ENCODE measurements around the gene TBCD.

TBCD gene

DNA sequence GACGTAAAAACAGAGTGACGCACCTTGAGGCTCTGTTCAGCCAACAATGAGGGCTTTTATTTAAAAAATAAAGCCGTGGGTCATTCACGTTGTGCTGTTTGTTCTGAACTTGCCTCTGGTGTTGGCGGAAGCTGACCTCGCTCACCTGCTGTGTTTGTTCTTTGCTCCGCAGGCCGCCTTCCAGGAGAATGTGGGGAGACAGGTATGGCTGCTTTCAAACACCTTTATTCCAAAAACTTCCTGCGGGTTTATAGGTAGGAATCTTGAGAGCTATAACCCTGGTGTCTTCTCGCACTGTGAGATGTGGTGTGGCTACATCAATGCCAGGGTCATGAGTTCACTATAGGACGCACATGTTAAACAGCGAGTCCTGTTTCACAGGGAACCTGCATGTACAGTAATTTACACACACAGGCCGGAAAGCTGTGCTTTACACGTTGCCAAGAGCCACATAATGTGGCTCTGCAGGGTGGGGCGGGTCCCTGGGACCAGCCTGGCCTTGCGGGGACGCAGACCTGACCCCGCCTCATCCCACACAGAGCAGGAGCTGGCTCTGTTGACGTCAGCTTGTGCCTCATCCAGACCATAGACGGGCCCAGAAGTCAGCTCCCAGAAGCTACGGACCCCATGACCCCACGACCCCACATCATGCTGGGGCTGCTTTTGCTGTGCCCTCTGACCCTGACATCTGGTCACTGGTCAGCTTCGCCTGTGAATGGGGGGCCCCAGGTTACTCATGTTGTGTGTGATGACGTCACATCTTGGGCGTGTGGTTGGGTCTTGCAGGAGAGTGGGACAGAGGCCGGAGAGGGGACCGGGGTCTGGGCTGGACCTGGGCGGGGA, 137.9 kb downstream of the TBCD start:
- DNase-seq: no peak

DNA sequence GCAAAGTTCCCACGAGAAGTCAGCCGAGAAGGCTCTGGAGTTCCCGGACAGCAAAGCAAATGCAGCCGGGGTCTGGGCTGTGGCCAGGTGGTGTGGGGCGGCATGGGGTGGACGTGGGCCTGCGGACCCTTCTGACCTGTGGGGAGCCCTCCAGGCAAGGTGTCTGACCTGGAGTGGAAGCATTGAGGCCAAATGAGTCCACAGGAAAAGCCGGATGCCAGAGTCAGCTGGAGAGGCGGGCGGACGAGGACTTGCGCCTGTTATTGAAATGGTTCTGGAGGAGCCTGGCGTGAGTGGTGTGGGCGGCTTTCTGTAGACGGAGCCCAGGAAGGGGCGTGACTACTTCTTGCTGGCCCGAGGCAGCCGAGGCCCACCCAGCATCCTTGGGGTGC, 138.5 kb downstream of the TBCD start:
- DNase-seq: no peak

DNA sequence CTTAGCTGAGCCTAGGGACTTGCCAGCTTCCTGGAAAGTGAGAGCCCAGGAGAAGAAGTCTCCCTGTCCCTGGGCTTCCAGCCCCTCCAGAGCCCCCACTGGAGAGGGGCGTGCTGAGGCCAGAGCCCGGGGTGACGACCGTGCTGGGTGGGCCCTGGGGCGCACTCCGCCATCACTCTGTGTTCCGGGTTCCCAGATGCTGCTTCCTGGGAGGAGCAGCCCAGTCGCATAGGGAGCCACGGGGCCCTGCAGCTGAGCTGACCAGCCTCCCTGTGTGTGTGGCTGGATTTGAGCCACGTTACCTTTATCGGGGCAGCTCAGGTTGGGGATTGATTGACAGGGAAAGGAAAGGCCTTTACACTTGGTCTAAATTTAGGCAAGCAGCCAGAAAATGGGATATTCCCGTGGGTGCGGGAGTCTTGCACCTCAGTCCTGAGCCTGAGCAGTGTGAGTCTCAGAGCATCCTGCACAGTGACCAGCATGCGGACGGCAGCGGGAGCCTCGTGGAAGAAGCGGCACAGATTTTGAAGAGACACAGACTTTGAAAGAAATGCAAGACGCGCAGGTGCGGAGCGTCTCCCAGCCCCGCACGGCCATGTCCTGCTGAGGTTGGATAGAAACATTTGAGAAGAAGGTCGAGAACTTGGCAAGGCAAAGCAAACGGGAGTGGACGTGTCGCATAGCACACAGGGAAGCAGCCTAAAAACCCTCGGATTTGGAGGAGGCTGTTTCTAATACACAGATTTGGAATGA, 139.2 kb downstream of the TBCD start:
- no peak for DNase-seq

DNA sequence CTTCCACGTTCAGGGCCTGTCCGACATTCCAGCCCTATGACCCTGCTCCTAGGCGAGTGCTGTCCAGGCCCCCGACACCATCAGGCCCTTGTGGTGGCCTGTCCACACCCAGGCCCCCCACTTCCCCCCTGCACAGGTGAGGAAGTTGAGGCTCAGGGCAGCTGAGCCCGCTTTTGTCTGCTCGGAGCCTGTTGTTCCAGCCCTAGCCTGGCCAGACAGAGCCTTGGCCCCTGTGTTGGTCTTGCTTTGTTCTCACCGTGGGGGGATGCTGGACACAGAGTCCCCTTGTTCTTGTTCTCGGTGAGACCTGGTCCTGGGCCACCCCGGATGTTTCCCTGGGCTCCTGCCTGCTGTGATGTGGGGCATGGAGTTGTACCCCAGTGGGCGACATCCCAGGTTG, 140.0 kb downstream of the TBCD start:
- DNase-seq: no peak

DNA sequence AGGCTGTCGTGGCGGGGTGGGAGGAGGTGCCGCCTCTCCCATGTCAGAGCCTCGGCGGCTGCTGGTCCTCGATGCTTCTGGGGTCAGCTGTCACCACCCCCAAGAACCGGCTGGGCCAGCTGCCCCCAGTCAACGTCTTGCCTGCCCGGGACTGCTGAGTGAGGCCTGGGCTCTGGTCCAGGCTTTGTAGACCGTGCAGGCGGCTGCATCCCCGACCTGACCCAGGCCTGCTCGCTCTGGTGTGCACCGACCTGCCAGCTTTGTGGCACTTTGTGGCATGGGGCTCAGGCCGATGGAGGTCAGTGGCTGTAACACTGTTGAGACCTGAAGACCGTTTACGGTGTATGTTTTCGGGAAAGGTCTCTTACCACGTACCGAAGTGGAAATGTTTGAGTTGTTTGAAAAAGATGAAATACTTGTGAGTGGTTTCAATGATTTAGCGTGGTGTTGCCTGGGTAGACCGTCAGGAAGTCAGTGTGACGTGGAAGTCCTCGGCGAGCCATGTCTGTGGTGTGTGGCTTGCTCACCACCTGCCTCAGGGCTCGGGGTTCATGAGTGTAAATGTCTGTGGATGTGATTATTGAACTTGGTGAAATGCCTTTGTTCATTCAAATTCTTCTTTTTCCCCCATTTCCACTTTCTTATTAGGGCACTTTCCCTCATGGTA, 141.2 kb downstream of the TBCD start:
- peak; percentile 76 for DNase-seq

DNA sequence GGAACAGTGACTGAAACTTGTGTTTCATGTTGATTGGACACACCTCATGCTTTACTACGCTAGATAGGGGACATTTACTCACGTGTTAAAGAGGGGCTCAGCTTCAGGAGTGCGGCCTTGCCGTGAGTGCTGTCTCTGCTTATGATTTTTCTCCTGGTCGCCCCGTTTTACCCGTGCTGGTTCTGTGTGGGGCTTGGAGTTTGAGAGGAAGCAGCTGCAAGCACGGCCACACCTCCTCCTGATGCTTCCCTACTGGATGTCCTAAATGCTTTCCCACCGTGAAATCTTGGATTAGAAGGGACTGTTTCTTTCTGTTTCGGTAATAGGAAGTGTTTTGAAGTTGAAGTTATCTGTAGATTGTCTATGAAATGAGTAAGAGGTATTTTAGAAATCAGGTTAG, 141.9 kb downstream of the TBCD start:
- DNase-seq: no peak

DNA sequence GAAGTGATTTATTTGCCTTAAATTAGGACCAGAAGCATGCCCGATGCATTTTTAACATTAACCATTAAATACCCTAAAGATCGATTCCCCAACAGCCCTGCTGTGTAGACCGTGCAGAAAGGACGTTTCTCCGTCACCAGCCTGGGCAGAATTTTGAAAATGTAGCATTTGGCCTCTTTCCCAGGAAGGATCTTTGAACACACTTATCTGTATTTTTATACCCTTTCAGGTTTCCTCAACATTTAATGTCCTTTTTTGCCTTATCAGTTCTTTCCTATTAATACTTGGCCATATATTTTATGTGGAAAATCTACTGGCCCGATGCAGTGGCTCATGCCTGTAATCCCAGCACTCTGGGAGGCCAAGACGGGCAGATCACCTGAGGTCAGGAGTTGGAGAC, 142.5 kb downstream of the TBCD start:
- no peak for DNase-seq

DNA sequence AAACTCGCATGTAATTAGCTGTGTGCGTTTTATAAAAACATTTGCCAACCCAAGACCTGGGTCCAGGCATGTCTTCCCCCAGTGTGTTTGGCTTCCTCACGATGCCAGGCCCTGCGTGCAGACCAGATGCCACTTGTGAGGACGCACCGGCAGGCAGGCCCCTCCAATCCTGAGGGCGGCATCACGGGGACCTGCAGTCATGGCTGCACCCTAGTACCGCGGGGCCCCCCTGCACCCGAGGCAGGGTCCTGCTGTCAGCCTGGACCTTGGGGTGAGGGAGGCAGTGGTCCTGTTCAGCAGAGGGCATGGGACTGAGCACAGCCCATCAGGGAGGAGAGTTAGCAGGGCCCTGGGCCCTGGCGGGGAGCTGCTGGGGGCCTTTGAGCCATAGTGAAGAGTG, 143.2 kb downstream of the TBCD start:
- no peak for DNase-seq

DNA sequence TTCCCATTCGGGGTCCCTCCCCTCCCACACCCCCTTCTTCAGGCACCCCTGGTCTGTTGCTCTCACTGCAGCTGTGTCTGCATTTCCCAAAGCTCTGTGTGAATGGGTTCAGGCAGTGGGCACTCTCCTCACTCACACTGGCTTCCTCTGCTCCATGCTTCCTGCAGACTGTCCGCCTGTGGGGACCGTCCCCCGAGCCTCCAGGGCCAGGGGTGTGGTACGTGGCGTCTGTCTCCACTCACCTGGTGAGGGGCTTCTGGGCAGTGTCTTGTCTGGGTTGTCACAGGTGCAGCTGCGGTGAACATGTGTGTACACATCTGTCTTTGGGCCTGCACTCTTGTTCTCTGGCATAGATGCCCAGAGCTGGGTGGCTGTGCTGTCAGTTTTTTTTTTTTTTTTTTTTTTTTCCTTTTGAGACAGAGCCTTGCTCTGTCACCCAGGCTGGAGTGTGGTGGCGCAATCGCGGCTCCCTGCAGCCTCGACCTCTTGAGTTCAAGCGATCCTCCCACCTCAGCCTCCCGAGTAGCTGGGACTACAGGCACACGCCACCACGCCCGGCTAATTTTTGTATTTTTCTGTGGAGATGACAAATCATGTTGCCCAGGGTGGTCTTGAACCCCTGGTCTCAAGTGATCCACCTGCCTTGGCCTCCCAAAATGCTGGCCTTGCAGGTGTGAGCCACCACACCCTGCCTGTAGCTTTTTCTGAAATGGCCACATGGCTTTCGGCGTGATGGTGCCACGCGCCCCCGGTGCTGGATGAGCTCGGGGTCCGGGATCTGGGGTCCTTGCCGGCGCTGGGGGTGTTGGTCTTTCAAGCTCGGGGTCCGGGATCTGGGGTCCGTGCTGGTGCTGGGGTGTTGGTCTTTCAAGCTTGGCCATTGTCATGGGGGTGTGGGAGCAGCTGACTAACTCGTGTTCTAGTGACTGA, 144.5 kb downstream of the TBCD start:
- DNase-seq: no peak

DNA sequence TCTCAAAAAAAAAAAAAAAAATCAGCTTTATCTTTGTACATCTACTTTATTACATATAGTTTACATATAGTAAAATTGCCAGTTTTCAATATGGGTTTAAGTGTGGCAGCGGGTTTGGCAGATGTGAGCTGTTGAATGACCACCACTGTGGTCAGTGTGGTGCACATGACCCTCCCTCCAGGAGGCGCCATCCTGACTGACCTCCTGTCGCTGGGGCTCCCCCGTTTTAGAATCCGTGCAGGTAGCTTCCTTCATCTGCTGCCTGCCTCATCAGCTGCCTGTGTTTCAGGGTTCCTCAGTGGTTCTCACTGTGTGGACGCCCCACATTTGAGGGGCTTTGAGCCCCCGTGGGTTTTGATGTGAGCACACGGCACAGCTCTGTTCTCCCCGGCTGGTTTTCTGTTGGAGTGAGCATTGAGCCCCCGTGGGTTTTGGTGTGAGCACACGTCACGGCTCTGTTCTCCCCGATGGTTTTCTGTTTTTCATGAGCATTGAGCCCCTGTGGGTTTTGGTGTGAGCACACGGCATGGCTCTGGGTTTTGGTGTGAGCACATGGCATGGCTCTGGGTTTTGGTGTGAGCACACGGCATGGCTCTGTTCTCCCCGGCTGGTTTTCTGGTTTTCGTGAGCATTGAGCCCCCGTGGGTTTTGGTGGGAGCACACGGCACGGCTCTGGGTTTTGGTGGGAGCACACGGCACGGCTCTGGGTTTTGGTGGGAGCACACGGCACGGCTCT, 145.8 kb downstream of the TBCD start:
- DNase-seq: no peak

DNA sequence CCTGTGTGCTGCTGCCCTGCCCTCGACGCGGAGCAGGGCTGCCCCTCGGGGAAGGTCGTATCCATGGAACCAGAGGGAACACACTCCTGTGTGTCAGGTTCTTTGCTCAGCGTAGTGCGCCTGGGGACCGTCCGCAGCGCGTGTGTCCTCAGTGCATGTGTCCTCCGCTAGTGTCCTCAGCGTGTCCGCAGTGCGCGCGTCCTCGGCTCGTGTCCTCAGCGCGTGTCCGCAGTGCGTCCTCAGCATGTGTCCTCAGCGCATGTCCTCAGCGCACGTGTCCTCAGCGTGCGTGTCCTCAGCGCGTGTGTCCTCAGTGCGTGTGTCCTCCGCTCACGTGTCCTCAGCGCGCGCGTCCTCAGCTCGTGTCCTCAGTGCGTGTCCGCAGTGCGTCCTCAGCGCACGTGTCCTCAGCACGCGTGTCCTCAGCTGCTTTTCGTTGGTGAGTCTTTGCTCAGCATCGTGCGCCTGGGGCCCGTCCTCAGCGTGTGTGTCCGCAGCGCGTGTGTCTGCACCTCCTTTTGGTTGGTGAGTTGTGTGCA, 147.2 kb downstream of the TBCD start:
- no peak for DNase-seq

DNA sequence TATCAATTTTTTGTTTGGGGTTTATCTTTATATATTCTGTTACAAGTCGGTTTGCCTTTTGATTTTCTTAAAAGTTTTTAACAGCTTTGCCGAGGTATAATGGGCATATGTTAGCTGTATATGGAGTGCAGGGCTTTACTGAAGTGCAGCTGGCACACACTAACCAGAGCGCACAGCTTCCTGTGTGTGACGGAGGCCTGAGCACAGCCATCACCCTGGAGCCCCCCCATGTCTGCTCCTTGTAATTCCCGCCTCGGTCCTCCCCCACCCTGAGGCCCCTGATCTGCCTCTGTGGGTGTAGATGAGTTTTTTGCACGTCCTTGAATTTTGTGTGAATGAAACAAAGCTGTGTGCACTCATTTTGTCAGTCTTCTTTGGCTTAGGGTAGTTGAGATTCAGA, 148.1 kb downstream of the TBCD start:
- DNase-seq: no peak

DNA sequence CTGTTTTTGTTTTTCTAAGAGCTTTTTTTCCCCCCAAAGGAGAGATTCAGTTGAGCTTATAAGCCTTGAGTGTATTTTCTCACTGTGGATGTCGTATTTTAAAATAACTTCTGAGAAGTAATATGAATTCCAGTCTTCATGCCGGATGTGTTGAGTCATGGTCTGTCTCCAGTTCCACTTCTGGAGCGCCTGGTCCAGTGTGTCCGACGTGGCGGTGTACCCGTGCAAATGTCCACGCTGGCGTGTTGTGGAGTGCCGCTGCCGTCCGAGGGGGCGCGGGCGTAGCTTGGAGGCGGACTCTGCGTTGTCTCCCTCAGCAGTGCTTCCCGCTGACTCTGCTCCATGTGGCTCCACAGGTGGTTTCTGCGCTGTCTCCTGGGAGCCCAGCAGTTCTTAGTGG, 148.9 kb downstream of the TBCD start:
- DNase-seq: no peak

DNA sequence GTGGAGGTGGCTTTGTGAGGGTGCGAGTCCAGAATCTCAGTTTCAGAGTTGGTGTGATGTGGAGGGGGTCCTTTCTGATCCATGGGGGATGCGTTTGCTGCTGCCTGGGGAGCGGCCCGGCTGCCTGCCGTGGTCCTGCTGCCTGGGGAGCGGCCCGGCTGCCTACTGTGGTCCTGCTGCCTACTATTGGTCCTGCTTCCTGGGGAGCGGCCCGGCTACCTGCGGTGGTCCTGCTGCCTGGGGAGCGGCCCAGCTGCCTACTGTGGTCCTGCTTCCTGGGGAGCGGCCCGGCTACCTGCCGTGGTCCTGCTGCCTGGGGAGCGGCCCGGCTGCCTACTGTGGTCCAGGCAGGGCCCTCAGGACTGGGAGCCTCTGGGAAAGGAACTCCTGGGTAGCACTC, 149.5 kb downstream of the TBCD start:
- no peak for DNase-seq

DNA sequence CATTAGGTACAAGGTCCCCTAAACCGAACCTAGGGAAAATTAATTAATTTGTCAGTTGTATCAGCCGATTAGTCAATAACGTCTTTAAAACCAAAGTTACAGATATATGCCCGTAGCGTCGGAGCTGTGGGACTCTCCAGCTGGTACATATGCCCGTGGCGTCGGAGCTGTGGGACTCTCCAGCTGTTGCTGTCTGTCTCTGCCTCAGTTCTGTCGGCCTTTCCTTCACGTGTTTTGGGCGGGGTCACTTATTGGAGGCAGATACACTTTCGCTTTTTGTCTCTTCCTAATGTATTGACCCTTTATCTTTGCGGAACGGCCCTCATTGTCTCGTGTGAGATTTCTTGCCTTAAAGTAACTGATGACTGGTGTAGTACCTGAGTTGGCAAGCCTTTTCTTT, 150.0 kb downstream of the TBCD start:
- DNase-seq: no peak

DNA sequence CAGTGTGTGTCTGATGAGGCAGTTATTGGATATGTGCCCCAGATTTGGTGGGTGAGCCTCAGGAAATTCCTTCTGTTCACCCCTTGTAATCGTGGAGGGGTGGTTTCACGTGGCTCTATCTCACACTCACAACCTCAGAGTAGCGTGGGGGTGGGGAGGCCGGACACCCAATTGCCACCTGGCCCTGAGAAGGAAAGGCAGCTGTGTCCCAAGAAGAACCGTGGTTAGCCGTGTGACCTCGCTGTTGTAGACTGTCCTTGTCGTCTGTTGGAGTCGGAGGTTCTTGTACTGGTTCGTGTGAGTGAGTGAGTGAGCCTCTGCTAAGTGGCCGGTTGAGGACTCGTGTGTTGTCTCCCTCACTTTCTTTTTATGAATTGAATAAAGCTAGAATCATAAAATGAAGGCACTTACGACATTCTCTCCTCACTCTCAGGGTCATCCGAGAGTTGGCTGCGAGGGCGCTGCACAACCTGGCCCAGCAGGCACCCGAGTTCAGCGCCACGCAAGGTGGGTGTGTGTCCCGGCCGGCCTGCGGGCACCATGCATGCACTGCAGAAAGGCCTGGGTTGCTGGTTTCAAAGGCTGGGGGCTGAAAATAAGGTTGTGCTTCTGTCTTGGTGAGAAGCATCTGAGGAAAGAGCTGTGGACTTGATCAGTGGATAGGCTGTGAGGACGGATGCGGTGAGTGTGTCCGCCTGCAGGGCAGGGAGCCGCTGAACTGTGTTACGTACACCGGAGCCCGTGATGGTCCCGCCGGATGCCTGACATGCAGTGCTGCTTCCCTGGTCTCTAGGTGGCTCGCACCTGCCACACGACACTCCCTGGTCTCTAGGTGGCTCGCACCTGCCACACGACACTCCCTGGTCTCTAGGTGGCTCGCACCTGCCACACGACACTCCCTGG, 151.4 kb downstream of the TBCD start:
- no peak for DNase-seq

DNA sequence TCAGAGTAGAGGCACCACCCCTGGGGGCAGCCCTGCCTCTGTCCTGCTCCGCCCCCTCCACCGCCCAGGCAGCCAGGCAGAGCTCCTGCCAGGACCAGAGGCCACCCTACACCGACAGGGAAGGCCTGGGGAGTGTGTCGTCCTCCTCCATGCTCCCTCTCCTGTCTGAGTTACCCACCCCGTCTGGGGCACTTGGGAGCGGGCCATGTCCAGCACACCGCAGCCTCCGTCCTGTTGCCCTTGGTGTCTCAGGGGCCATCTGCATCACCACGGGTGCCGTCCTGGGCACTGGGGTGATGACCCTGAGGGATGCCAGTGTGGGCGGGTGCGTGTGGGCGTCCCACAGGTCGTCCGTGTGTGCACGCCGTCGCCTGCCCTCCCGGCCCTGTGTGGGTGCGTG, 153.3 kb downstream of the TBCD start:
- DNase-seq: no peak

DNA sequence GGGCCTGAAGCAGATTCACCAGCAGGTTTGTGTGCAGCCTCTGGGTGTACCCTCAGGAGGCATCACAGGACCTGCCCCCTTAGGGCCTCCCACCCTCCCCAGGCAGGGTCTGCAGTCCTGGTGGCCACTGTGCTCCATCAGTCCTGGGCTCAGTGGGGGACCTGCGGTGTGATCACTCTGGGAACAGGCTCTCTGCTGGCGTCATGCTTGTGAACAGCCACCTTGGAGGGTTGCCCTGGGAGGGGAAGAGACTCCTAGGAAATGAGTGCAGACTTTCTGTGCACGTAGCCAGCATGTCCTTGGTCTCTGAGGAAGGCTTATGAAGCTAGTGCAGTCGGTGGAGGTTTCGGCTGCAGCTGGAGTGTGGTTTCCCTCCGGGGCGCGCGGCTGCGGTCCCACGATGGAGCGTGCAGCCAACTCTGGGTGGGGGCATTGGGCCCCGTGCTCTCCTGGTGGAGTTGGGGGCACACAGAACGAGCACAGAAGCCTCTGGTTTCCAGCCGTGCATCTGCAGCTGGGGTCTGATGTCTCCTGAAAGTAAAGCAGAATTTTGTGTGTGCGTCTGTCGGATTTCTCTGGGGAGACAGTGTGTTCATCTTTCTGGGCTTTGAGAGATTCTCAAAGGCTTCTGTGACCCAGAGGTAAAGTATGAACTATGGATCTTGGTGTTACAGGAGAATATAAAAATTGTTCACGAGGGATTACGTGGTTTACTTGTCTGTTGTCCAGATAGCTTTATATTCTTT, 156.1 kb downstream of the TBCD start:
- no peak for DNase-seq

DNA sequence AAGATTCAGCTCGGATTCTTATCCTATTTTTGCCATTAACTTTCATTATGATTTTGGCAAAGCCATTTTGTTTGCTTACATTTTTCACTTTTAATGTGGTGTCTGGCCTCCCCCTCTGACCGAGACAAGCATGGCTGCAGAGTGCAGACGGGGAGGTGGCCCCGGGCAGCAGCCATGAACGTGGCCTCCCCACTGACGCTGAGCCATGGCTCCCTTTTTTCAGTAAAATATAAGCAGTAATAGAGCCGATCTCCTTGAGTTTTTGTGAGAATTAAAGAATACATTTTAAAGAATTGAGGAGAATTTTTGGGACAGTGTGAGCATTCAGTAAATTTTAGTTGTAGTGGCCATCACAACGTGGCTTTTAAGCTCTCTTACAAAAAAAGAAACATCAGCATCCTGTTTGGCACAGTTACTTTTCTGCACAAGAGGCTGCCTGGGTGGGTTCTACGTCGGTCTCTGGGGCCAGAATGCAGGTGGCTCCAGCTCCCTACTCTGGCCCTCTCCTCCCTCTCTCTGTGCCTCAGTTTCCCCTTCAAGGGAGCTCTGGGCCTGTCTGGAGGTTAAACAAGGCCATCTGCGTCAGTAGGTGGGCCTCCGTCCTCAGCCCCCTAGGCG, 156.8 kb downstream of the TBCD start:
- DNase-seq: no peak

All from CD4-positive, alpha-beta T cell treated with Interleukin-4 for 4 hours (primary cell).